NB4 (cell line): Measurements from ENCODE around the gene MED13L.
"Not testable (repeated sequence)": the region's sequence is repeated elsewhere in the genome, so short reads cannot be mapped to it uniquely, and the experiment has no call there.

Experiments
- CTCF ChIP-seq: IDR thresholded peaks from one replicate; pipeline ENCODE4 v1.5.1; 2012; ENCODE audit warnings: low read depth, low read length
- MAX ChIP-seq: IDR thresholded peaks from 2 replicates; pipeline ENCODE4 v1.6.1; 2011; ENCODE audit warnings: low read depth, low read length
- MYC ChIP-seq: IDR thresholded peaks from 2 replicates; pipeline ENCODE4 v1.6.1; 2011; ENCODE audit warnings: low read depth, low read length
- POLR2A ChIP-seq: IDR thresholded peaks from 2 replicates; pipeline ENCODE4 v1.6.1; 2011; ENCODE audit warnings: mild to moderate bottlenecking; ENCODE audit not compliant: insufficient read length; ENCODE audit errors: extremely low read depth

GRCh38 chr12:116283881-116284280 lies 6.4 kb upstream of the MED13L start:
- not testable (repeated sequence) for TF ChIP-seq POLR2A, CTCF, MYC, MAX
